GM12864 (cell line): Measurements from ENCODE around the gene TDRD7.

Experiments used
- DNase-seq: peaks from one replicate; pipeline ENCODE4 v3.0.0-alpha.2; 2011; ENCODE audit warnings: low read depth
- H3K4me3 ChIP-seq: 2 replicates; pipeline ENCODE4 v1.5.1; 2011; ENCODE audit warnings: mild to moderate bottlenecking, low read depth, low read length, control low read depth
- CTCF ChIP-seq: IDR thresholded peaks from 2 replicates; pipeline ENCODE4 v1.5.1; 2011; ENCODE audit warnings: low read depth, mild to moderate bottlenecking, moderate library complexity, low read length, control low read depth, inconsistent platforms; ENCODE audit errors: missing control alignments

Gene TDRD7

GRCh38 chr9:97382099-97382718 lies 29.7 kb upstream of the TDRD7 start:
- TF ChIP-seq CTCF, result no peak
- no peak overlapping the region for H3K4me3 ChIP-seq
- no peak for DNase-seq

- no peak for DNase-seq
- TF ChIP-seq CTCF, result no peak
- H3K4me3 ChIP-seq, result no peak overlapping the region
These were observed 27.3 kb upstream of the TDRD7 start for GRCh38 chr9:97384406-97385262.

GRCh38 chr9:97385626-97386264 lies 26.2 kb upstream of the TDRD7 start:
- no peak overlapping the region for H3K4me3 ChIP-seq
- no peak for TF ChIP-seq CTCF
- no peak for DNase-seq

GRCh38 chr9:97386265-97386633 lies 25.6 kb upstream of the TDRD7 start:
- DNase-seq, result no peak
- H3K4me3 ChIP-seq, result no peak overlapping the region
- TF ChIP-seq CTCF, result no peak

GRCh38 chr9:97386733-97387503 lies 25.0 kb upstream of the TDRD7 start:
- no peak overlapping the region for H3K4me3 ChIP-seq
- no peak for DNase-seq

GRCh38 chr9:97387504-97387886 lies 24.4 kb upstream of the TDRD7 start:
- no peak for TF ChIP-seq CTCF
- no peak for DNase-seq
- H3K4me3 ChIP-seq, result no peak overlapping the region

More at GRCh38 chr9:97386733-97387503, 25.0 kb upstream of the TDRD7 start:
- TF ChIP-seq CTCF, result peak; percentile 98
